Lower leg skin (tissue), 4 donors: Measurements from ENCODE around the gene TAGLN. TPM values are rescaled to one million over a fixed set of nuclear protein-coding genes. Genes with fewer than 3 reads are reported as not detected.

Source experiments
- DNase-seq, 2 donors: peaks; one replicate each; pipeline ENCODE4 v3.0.0-alpha.2; 2019; ENCODE audit warnings: low spot score in 2 of 2
- H3K4me3 ChIP-seq: fragments of 200-600 bp; sonication (generic); 2 replicates; pipeline ENCODE4 v1.5.1; 2017; ENCODE audit warnings: mild to moderate bottlenecking, low read depth; ENCODE audit not compliant: poor library complexity, severe bottlenecking
- POLR2A ChIP-seq, 2 donors: fragments of 450-650 bp; IDR thresholded peaks; one replicate each; pipeline ENCODE4 v1.6.1; 2016 to 2017; ENCODE audit warnings: antibody characterized with exemption in 2 of 2, mild to moderate bottlenecking in 1 of 2, moderate library complexity in 1 of 2
- WGBS, 2 donors: methylation state at CpG; one replicate each; pipeline ENCODE4 v1.1.5; 2018; 5-methylcytosine and 5-hydroxymethylcytosine counted together
- intact Hi-C: fragments of 100-400 bp; cut with DNase I; formaldehyde crosslinking; loops from one replicate; pipeline ENCODE4 v1.15.0; 2023; ENCODE audit warnings: low total_unique reads
- total RNA-seq, 4 donors: library from RNA; depleted of rRNA; stranded (reverse); fragments of >200 nt; gene quantifications; one replicate each; pipeline ENCODE4 v1.1.0, GENCODE V29; 2016
- TF ChIP-seq, protein P1 (sequence below), 3 donors: fragments of 450-650 bp; IDR thresholded peaks; one replicate each; pipeline ENCODE4 v1.5.1; 2016; ENCODE audit warnings: antibody characterized with exemption in 3 of 3, mild to moderate bottlenecking in 3 of 3, moderate library complexity in 2 of 3

The TAGLN gene
- total RNA-seq, 4 donors from 2014 or later: 122 to 450 (median 233) TPM

DNA sequence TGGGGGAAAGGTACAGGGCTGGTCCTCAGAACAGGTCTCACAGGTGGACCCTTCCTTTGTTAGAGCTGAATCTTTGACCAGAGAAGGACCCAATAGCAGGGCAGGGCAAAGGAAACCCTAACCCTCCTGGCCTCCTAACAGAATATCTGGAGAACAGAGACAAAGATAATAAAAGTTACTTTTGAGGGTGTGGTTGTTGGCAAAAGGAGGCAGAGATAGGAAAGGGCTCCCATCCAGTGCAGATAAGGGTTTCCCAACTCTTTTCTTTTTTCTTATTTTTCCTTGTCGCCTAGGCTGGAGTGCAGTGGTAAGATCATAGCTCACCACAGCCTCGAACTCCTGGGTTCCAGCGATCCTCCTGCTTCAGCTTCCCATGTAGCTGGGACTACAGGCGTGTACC lies 20.8 kb downstream of the TAGLN start:
- no peak overlapping the region for H3K4me3 ChIP-seq
- intact Hi-C loops: loop anchor here (5.0 kb wide), 1 partner anchor 1967 kb away; the partner anchor contains the start of gene NHERF4
- WGBS, 2 donors: 91 to 94% methylated on average over 4 of the region's 4 CpGs
- DNase-seq: no peak
- TF ChIP-seq, protein P1, sequence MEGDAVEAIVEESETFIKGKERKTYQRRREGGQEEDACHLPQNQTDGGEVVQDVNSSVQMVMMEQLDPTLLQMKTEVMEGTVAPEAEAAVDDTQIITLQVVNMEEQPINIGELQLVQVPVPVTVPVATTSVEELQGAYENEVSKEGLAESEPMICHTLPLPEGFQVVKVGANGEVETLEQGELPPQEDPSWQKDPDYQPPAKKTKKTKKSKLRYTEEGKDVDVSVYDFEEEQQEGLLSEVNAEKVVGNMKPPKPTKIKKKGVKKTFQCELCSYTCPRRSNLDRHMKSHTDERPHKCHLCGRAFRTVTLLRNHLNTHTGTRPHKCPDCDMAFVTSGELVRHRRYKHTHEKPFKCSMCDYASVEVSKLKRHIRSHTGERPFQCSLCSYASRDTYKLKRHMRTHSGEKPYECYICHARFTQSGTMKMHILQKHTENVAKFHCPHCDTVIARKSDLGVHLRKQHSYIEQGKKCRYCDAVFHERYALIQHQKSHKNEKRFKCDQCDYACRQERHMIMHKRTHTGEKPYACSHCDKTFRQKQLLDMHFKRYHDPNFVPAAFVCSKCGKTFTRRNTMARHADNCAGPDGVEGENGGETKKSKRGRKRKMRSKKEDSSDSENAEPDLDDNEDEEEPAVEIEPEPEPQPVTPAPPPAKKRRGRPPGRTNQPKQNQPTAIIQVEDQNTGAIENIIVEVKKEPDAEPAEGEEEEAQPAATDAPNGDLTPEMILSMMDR (IDR thresholded peaks at IDR 0.05): no peak
- TF ChIP-seq POLR2A (IDR thresholded peaks at IDR 0.05): no peak

DNA sequence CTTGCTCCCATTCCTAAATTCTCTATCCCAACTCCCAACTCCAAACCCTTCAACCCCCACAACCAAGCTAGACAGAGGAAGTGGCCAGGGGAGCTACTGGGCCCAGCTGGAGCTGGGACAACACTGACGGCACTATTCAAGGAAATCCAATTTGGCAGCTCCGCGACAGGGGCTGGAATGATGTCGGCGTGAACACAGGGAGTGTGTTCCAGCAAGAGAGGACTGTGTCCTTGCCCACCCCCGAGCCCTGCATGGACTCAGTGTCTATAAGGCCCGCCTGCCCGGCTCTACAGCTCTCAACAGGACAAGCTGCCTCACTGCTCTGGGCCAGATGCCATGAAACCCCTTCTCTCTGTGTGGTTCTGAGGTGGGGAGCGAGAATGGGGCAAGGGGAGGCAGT lies 21.4 kb downstream of the TAGLN start:
- WGBS, 2 donors: 34 to 36% methylated on average over 9 of the region's 9 CpGs
- H3K4me3 ChIP-seq: no peak overlapping the region
- TF ChIP-seq, protein P1 (IDR thresholded peaks at IDR 0.05): no peak
- no peak for TF ChIP-seq POLR2A (IDR thresholded peaks at IDR 0.05)
- peak in 1 of 2 donors; percentile 86 for DNase-seq
- intact Hi-C loops: no loop called here

DNA sequence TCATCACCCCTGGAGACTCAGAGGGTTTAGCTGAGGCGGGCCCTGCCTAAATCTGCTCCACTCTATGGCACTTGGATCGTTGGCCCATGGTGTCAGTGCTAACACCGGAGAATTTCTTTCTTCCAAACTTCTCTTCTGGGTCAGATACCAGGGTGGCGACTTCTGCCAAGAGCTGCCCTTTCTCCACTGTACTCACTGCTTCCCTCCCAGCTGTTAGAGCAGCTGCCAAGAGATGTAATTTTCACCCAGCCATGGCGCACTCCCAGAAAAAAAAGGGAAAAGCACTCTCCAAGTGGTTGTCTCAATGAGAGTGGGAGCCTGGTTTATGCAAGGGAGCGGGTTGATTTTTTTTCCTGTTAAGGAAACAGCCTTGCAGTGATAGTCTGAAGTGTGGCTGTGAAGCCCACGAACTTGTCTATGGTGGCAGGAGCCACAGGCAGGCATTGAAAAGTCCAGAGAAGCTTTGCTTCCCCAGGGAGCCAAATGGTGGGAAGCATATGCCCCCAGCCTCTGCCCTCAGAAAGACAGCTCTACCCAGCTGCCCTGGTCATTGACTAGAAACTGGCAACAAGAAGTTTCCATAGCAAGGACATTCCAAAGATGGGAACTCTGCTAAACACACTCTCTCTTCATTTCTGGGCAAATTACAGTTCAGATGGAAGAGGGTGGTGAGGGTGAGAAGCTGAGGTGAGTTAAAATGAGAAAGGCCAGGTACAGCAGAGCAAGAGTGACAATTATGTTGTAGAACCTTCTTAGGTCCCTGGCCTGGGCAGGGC lies 22.0 kb downstream of the TAGLN start:
- peak in 1 of 2 donors; percentile 58 for DNase-seq
- intact Hi-C loops: no loop called here
- TF ChIP-seq, protein P1 (IDR thresholded peaks at IDR 0.05): no peak
- no peak for TF ChIP-seq POLR2A (IDR thresholded peaks at IDR 0.05)
- no peak overlapping the region for H3K4me3 ChIP-seq
- 42 to 73% methylated on average over 7 of the region's 7 CpGs for WGBS, 2 donors

DNA sequence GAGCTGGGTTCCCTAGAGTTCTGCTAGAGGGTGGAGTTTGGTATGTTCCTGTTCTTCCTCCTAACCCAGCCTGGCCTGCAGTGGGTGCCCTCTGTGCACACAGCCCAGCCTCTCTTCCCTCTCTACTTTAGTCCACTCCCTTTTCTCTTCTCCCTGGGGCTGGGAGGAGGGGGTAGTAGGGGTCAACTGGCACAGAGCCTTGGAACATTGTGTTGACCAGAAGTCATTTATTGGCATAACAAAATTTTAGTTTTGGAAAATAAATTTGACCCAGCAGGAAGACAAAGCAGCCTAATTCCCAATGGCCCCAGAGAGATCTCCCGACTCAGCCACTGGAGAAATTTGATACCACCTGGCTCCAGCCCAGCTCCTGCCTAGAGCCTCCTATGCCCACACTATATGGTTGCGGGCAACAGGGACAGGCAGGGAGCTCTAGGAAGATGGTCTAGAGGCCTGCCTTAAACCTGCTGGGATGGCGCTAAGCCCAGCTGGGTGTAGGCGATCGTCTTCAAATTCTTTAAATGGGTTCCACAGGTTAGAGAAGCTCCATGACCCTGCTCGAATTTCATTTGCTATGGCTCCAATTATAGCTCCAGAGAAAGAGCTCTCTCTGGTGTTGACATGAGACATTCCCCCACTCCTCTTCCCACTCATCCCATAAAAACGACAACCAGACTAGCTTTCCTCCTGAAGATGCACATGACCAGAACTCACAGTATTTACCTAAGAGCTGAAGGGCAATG lies 22.8 kb downstream of the TAGLN start:
- DNase-seq: peak in 1 of 2 donors; percentile 88
- H3K4me3 ChIP-seq: no peak overlapping the region
- TF ChIP-seq, protein P1 (IDR thresholded peaks at IDR 0.05): no peak
- intact Hi-C loops: no loop called here
- 58 to 60% methylated on average over 7 of the region's 7 CpGs for WGBS, 2 donors

DNA sequence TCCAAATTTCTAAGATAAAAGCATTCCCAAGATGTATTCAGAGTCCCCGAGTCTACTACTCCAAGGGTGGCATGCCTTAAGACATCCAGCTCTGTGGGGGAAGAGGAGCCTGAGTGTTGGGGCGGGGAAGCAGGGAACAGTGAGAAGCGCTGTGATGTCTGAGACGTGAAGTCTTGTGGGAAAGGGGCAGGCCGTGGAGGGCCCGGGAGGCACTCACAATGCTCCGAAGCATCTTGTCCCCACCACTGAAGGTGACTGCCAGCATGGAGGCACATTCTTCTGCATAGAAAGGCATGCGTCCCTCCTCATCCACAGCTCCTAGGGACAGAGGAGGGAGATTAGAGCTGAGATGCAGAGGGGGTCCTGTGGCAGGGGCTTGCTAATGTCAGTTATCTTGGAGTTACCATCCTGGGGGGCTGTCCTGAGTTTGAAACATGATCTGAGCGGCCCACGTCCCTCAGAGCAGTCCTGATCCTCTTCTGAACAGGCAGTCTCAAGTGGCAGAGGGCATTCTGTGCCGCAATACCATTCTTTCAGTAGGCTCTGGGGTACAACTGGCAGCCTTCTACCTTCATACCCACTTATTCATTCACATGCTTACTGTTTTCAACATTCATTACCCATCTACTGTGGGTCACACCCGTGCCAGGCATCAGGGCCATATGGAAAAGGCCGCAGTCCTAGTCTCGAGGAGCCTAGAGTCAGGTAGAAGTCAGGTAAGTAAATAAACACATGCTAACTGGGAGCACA lies 24.0 kb downstream of the TAGLN start:
- DNase-seq: peak in 1 of 2 donors; percentile 60
- intact Hi-C loops: no loop called here
- H3K4me3 ChIP-seq: no peak overlapping the region
- WGBS, 2 donors: 91 to 92% methylated on average over 14 of the region's 14 CpGs
- TF ChIP-seq POLR2A (IDR thresholded peaks at IDR 0.05): no peak
- TF ChIP-seq, protein P1 (IDR thresholded peaks at IDR 0.05): no peak
